Adrenal gland (tissue), 5 donors: ENCODE data around the gene LRP1.

ENCODE experiments used
- CTCF ChIP-seq, 6 experiments: fragments of 450-650 bp in 4 of 6; fragments of 200-600 bp in 2 of 6; sonication (generic) in 1 of 6; IDR thresholded peaks; 1 replicate in 5 of 6; 2 replicates in 1 of 6; pipeline versions ENCODE4 v1.5.1 to v1.8.0; 2016 to 2021; ENCODE audit warnings: antibody characterized with exemption in 6 of 6, mild to moderate bottlenecking in 2 of 6, moderate library complexity in 1 of 6
- POLR2A ChIP-seq, 2 donors: fragments of 450-650 bp; IDR thresholded peaks; one replicate each; pipeline ENCODE4 v1.6.1; 2017; ENCODE audit warnings: antibody characterized with exemption in 2 of 2, mild to moderate bottlenecking in 2 of 2, moderate library complexity in 1 of 2
- donor health status: DM: no; HTN: no; CAD: no.

GRCh38 chr12:57210461-57210860 lies 82.2 kb downstream of the LRP1 start:
- no peak for TF ChIP-seq CTCF (IDR thresholded peaks at IDR 0.05)
- TF ChIP-seq POLR2A (IDR thresholded peaks at IDR 0.05) = no peak
